Activated T-helper 17 cell treated with anti-CD3 and anti-CD28 coated beads, Interleukin-2, amount 50 U/mL, for 72 hours (primary cell): Measurements from ENCODE around the gene RFX7. TPM values are rescaled to one million over a fixed set of nuclear protein-coding genes. Genes with fewer than 3 reads are reported as not detected.

Experiments
- ATAC-seq: fragments of 150-1000 bp; cut with Tn5 transposase; replicated peaks from 2 replicates; pipeline ENCODE4 v1.10.0; 2021; ENCODE audit warnings: mild to moderate bottlenecking, moderate library complexity
- H3K27ac Mint-ChIP-seq: one replicate; pipeline ENCODE4 v1.8.0; 2022; ENCODE audit warnings: mixed read lengths
- H3K27me3 Mint-ChIP-seq: one replicate; pipeline ENCODE4 v1.8.0; 2022; ENCODE audit warnings: mixed read lengths
- H3K36me3 Mint-ChIP-seq: one replicate; pipeline ENCODE4 v1.8.0; 2022; ENCODE audit warnings: low read depth, mild to moderate bottlenecking, mixed read lengths
- H3K4me1 Mint-ChIP-seq: one replicate; pipeline ENCODE4 v1.8.0; 2022; ENCODE audit warnings: mixed read lengths
- H3K4me3 Mint-ChIP-seq: one replicate; pipeline ENCODE4 v1.8.0; 2022; ENCODE audit warnings: mild to moderate bottlenecking, mixed read lengths
- H3K9me3 Mint-ChIP-seq: one replicate; pipeline ENCODE4 v1.8.0; 2022; ENCODE audit warnings: mixed read lengths
- total RNA-seq, 2 donors: library from RNA; stranded (reverse); gene quantifications; one replicate each; pipeline ENCODE4 v1.2.3, GENCODE V29; 2022

The RFX7 gene
- total RNA-seq, 2 donors from 2014 or later: 33.8 to 36.2 TPM

DNA sequence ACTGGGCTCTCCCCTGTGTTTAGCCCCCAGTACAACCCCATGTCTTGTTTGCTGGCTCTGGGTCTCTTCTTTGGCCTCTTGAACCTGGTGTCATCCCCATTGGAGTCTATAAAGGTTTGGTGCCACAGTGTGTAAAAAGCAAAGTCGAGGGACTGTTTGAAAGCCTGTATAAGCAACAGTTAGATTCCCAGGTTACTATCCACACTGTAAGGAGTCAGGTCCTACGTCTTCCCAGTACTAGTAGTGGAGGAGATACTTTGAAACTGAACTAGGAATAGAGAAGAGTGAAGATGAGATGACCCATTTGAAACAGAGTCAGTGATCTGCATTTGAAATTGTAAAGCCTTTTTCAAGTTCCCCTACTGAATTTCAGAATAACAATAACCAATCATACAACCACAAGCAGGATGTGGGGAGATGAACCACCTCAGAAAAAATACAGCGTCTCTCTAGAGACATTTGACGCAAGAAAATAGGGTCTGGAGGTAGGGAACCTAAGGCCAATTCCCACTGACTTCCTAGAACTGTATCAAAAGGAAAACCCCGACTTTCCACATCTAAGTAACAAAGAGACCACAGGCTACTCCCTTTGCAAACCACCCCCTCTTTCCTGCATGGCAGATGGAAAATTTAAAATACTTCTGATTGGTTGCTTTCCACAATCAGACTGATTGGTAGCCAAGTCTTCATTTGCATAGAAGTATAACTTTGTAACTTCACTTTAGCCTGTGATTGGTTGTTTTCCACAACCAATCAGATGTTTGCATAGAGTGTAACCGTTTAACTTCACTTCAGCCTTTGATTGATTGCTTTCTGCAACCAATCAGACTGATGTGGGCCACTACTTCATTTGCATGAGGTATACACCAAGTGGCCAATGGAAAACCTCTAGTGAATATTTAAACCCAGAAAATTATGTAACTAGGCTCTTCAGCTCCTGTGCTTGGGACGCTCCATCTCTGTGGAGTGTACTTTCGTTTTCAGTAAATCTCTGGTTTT lies 200.4 kb downstream of the RFX7 start:
- peaks cover 4% of the 10 kb centered on the region for H3K9me3 Mint-ChIP-seq
- peaks cover 38% of the 10 kb centered on the region for H3K4me1 Mint-ChIP-seq
- peak; percentile 77 for ATAC-seq
- H3K4me3 Mint-ChIP-seq: peak overlapping the region; percentile 72
- H3K36me3 Mint-ChIP-seq: peaks cover 8% of the 10 kb centered on the region
- peak overlapping the region; percentile 88 for H3K27ac Mint-ChIP-seq
- H3K27me3 Mint-ChIP-seq: no peaks in the 10 kb centered on the region

DNA sequence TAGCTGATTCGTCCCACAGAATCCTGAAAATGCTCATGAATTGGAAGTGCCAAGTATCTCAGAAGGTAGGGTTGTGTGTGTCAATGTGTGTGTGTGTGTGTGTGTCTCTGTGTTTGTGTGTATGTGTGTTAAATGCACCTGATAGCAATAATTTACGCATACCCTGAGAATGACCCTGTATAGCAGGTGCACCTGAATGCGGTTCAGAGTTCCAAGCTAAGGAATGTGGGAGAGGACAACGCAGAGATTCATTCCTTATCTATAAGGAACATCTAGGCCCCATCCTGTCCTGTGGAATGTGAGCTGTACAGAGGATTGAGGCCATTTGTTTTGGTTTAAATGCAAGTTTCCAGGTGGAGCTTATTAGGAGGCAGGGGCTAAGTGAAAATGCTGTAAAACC lies 201.2 kb downstream of the RFX7 start:
- peak overlapping the region; percentile 72 for H3K4me3 Mint-ChIP-seq
- H3K27me3 Mint-ChIP-seq: no peaks in the 10 kb centered on the region
- peaks cover 39% of the 10 kb centered on the region for H3K4me1 Mint-ChIP-seq
- peaks cover 14% of the 10 kb centered on the region for H3K36me3 Mint-ChIP-seq
- peak overlapping the region; percentile 88 for H3K27ac Mint-ChIP-seq
- no peak for ATAC-seq
- peaks cover 4% of the 10 kb centered on the region for H3K9me3 Mint-ChIP-seq

DNA sequence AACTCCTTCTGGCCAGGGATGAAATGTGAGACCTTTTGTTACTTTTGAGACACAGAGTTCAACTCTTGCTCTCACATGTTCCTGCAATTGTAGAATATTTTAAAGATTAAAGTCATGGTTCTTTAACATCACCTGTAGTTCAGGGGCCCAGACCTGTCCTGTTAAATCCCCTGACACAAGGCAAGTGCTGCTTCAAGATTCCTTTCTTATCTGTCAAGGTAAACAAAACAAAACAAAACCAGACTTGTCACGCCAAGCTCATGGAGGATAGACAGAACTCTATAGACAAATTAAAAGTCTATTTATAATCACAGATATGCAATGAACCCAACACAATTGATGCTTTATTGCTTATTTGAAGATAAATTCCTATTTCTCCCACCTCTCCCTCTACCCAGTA lies 201.6 kb downstream of the RFX7 start:
- no peaks in the 10 kb centered on the region for H3K27me3 Mint-ChIP-seq
- peaks cover 39% of the 10 kb centered on the region for H3K4me1 Mint-ChIP-seq
- ATAC-seq: no peak
- H3K9me3 Mint-ChIP-seq: peaks cover 4% of the 10 kb centered on the region
- peak overlapping the region; percentile 72 for H3K4me3 Mint-ChIP-seq
- H3K27ac Mint-ChIP-seq: peak overlapping the region; percentile 88
- peaks cover 14% of the 10 kb centered on the region for H3K36me3 Mint-ChIP-seq

DNA sequence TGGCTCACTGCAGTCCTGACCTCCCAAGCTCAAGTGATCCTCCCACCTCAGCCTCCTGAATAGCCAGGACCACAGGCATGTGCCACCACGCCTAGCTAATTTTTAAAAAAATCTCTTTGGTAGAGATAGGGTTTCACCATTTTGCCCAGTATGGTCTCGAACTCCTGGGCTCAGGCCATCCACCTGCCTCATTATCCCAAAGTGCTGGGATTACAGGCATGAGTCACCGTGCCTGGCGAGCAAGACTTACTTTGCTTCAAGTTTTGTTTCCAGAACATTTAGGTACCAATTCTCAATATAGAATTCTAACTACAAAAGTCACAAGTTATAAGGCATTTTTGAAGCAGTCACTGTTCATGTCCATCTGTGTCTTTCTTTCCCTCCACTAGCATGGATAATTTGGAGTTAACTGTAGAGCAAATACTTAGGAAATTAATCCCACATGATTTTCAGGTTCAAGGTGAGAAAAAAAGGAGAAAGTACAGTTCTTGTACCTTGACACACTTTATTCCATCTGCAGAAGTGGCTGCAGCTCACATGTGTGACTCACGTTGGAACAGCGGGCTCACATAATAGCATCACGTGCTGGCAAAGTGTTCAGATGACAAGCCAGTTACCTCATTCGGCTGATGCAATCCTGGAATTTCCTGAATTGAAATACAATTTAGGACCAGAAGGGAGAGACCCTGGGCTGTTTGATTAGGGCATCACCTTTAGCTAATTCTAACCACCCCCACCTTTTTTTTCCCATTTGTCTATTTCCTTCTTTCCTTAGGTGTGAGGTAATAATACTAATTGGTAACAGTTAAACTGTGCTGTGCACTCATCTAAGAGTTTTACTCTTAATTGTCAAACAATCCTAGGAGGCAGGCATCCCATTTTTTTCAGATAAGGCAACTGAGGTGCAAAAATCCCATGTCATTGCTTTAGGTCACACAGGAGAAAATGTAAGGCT lies 203.3 kb downstream of the RFX7 start:
- Mint-ChIP-seq H3K36me3 (peaks cover 14% of the 10 kb centered on the region), H3K4me3 (peak overlapping the region; percentile 45), H3K27me3 (no peaks in the 10 kb centered on the region), H3K4me1 (peaks cover 39% of the 10 kb centered on the region), H3K9me3 (no peaks in the 10 kb centered on the region), H3K27ac (peak overlapping the region; percentile 56)
- ATAC-seq: no peak

DNA sequence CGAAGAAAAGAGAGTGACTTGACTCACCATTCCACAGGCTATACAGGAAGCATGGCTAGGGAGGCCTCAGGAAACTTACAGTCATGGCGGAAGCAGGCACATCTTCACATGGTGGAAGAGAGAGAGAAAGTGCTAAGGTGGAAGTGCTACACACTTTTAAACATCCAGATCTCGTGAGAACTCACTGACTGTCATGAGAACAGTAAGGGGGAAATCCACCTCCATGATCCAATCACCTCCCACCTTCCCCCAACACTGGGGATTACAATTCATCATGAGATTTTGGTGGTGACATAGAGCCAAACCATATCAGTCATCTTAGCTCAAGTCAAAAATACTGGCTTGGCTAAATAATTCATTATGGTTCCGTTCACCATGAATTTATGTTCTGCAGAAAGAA lies 205.0 kb downstream of the RFX7 start:
- Mint-ChIP-seq H3K9me3 (no peaks in the 10 kb centered on the region), H3K4me3 (peak overlapping the region; percentile 48), H3K27me3 (no peaks in the 10 kb centered on the region), H3K4me1 (peaks cover 41% of the 10 kb centered on the region), H3K27ac (peak overlapping the region; percentile 73), H3K36me3 (peaks cover 14% of the 10 kb centered on the region)
- ATAC-seq: peak; percentile 17

DNA sequence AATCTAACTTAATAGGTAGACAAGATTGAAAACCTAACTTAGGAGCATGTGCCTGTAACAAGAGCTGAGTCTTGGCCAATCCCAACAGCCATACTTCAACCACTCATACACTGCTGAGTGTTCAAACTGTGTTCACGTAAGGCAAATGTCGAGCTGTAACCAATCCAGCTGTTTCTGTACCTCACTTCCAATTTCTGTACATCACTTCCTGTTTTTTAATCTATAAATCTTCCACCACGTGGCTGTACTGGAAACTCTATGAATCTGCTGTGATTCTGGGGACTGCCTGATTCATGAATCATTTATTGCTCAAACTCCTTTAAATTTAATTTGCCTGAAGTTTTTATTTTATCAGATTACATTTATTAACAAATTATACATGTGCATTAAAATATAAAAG lies 205.7 kb downstream of the RFX7 start:
- Mint-ChIP-seq H3K27me3 (no peaks in the 10 kb centered on the region), H3K4me3 (peak overlapping the region; percentile 48), H3K27ac (peak overlapping the region; percentile 73), H3K4me1 (peaks cover 39% of the 10 kb centered on the region), H3K9me3 (no peaks in the 10 kb centered on the region), H3K36me3 (peaks cover 9% of the 10 kb centered on the region)
- ATAC-seq: peak; percentile 69

Other genes with a start within 250 kb of the RFX7 start
- 1 to 10 TPM; 1.0 to 1.8 TPM for gene TEX9, start 121.5 kb upstream of the RFX7 start, total RNA-seq
- gene MNS1, start 221.3 kb upstream of the RFX7 start, total RNA-seq: not detected